HG02623 (cell line): ENCODE data around the gene TRMT2A.

Source experiments
- ATAC-seq: cut with Tn5 transposase; IDR thresholded peaks from one replicate; pipeline ENCODE4 v1.9.1; 2021; ENCODE audit warnings: moderate library complexity; ENCODE audit not compliant: unreplicated experiment

The TRMT2A gene

GRCh38 chr22:20107951-20108756 is 8.9 kb downstream of the TRMT2A start:
- ATAC-seq = no peak

GRCh38 chr22:20107471-20107901 is 9.5 kb downstream of the TRMT2A start:
- ATAC-seq = no peak

GRCh38 chr22:20106849-20107237 is 10.2 kb downstream of the TRMT2A start:
- no peak for ATAC-seq

DNA sequence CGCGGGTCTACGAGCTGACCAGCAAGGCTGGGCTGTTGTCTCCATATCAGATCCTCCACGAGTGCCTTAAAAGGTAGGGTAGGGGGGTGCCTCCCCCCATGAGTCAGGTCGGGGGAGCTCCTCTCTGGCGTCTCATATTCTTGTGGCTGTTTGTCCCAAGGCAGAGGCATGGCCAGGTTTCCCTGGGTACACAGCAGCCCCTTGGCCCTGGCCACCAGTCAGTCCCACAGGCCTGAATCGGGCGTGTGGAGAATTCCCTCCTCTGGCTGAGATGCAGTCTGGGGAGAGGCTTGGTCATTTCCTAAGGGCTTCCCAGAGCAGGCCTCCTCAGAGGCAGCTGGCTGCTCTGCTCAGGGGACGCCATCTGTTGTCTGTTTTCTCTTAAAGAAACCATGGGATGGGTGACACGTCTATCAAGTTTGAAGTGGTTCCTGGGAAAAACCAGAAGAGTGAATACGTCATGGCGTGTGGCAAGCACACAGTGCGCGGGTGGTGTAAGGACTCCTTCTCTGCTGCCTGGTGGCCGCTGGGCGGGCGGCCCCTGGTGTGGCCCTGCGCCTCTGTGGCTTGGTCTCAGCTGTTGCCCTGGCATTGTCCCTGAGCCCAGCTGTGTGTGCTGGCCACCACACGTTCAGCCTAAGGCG is 10.7 kb downstream of the TRMT2A start:
- ATAC-seq = no peak

DNA sequence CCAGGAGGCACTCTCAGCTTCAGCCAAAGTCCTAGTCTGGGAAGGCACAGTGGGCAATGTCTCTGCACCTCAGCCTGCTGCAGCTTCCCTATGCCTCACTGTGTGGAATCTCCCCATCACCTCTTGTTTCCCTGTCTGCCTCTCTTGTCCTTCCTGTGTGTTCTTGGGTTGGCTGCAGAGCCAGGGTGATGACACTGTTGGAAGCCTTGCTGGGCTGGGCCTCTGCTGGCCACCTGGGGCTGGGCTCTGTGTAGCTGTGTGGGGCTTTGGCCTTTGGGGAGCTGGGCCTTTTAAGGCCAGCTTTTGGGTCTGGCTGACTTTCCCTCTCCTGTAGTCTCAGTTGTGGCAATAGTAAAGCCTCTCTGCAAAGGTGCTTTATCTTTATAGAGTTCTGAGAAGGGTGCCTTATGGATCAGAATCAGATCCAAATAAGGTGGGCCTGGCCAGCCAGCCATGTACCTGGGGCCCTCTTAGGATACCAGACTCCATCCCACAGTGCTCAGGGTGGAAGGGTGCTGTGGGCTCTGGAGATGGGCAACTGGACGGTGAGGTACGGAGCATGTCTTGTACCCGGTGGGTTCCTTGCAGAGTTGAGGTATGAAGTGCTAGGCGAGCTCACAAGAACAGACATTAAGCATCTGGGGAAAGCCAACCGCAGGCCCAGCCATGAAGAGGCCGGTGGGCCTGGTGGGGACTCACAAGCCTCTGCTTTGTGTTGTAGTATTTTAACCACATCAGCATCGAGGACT is 11.4 kb downstream of the TRMT2A start:
- ATAC-seq = no peak

DNA sequence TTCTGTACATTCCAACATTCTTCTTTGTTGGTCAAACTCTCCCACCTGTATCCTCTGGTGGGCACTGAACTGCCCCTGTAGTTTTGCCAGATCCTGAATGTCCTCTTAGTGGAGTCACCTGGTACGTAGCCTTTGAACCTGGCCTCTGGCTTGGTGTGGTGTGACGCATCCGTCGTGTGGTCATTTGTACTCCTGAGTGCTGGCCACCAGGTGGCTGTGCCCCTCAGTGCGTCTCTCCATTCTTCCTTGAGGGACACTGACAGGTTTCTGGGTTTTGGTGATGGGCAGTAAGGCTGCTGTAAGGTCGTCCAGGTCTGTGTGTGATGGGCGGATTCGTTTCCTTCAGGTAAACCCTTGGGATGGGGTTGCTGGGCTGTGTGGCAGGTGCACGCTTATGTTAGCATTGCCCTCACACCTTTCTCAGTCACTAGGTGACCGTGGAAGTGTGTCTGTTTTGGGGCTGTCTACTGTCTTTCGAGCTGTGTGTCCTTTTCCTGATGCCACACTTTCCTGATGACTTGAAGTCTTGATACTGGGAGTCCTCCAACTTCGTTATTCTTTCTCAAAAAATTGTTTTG is 14.7 kb downstream of the TRMT2A start:
- no peak for ATAC-seq

DNA sequence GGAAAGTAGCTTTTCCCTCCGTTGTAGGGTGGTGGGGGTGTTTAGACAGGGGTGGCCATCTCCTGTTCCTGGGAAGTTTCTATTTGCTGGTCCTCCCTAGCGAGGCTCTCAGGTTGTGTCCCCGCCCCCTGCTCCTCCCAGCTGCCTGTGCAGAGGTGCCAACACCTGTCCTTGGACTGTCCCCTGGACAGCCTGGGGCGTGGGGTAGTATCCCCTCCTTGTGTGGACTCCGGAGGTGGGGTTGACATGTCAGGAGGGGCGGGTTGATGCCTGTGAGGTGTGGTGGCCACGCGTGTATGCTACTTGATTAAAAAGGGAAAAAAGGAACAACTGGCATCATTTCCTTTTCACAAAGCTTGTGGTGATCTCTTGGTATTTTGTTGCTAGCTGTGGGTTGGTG is 15.4 kb downstream of the TRMT2A start:
- ATAC-seq = no peak

- no peak for ATAC-seq
Observed at GRCh38 chr22:20099099-20099711, 17.8 kb downstream of the TRMT2A start.

DNA sequence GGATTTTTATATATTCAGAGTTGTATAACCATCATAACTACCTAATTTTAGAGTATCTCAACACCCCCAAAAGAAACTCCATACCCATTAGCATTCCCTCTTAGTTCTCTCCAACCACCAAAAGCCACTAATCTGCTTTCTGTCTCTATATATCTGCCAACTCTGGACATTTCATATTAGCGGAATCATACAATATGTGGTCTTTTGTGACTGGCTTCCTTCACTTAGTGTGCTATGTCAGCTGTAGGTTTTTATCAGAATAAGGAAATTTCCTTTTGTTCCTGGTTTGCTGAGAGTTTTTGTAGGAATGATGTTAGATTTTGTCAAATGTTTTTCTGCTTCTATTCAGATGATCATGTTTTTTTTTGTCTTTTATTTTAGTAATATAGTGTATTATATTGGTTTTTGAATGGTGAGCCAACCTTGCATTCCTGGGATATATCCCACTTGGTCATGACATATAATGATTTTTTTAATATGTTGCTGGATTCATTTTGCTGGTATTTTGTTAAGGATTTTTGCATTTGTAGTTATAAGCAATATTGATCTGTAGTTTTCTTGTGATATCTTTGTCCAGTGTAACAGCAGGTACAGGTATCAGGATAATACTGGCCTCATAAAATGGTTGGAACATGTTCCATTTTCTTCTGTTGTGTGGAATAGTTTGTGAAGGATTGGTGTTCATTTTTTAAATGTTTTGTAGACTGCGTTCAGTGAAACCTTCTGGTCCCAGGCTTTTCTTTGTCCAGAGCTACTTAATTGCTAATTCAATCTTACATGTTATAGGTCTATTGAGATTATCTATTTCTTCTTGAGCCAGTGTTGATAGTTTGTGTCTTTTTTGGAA is 20.2 kb downstream of the TRMT2A start:
- ATAC-seq = no peak

GRCh38 chr22:20095521-20095920 is 21.5 kb downstream of the TRMT2A start:
- ATAC-seq = no peak

- no peak for ATAC-seq
Observed at GRCh38 chr22:20094197-20094807, 22.7 kb downstream of the TRMT2A start.

DNA sequence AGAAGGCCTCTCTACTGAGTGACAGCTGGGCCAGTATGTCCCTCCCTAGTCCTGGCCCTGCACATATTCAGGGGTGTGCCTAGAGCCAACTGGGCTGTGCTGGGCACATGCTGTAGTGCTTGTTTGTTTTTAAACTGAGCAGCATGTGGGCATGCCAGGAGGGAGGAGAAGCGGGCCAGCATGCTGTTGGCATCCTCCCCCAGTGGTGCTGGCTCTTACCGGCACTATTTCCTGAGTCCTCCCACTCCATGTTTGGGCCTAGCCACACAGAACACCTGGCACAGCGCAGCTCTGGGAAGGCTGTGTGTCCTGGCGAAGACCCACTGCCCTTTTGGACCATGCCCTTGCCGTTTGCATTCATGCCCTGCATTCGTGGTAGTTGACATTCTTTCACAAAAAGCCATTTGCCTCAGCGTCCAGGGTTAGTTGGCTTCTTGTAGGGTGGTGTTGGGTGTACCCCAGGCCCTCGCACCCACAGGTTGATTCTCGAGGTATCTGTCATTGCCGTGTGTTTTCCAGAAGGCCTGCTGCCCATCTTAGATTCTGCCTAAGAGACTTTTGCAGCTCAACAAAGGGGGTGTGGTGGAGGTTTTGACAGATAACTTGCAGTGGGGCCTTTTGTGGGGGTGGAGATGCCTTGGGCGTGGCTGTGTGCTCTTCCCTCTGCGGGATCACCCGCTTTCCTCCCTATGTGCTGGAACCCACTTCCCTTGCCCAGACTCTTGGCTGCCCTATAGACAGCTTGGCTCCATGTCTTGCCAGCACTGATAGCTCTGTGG is 23.4 kb downstream of the TRMT2A start:
- no peak for ATAC-seq

DNA sequence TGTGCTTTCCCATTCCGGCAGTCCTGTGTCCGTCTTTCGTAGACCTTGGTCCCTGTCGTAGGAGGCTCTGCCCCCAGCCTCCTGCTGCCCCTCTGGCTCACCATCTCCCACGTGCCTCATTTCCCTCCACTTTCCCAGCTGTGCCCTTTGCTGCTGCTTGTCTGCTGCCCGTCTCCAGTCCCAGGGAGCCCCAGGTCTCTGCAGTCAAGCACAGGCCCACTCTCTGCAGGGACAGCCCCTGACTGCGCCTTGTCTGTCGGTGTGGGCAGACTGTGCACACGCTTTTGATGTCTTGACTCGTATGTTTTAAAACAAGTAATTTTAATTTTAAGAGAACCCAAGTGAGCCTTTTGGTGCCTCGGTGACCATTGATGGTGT is 24.6 kb downstream of the TRMT2A start:
- ATAC-seq = no peak

GRCh38 chr22:20091690-20092476 is 25.1 kb downstream of the TRMT2A start:
- no peak for ATAC-seq

DNA sequence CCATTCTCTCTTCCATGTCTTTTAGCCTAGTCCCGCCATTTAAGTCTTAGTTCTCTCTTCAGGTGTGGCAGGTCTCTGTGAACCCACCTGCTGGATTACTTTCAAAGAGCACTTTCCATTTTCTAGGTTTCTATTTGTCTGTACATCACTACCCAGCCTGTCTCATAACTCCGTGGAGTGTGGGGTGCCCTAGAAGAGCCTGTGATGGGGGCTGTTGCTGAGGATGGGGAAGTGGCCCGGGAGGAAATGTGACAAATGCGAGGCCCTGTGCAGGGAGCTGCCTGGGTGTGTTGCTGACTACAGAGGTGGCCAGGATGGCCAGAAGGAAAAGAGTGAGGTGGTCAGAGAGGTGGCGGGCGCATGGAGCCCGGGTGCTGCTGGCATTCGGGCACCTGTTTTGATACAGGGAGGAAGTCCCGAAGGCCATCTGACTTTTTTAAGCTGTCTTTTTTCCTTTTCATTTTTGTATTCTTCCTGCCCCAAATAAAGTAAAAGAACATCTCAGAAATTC is 26.2 kb downstream of the TRMT2A start:
- no peak for ATAC-seq

DNA sequence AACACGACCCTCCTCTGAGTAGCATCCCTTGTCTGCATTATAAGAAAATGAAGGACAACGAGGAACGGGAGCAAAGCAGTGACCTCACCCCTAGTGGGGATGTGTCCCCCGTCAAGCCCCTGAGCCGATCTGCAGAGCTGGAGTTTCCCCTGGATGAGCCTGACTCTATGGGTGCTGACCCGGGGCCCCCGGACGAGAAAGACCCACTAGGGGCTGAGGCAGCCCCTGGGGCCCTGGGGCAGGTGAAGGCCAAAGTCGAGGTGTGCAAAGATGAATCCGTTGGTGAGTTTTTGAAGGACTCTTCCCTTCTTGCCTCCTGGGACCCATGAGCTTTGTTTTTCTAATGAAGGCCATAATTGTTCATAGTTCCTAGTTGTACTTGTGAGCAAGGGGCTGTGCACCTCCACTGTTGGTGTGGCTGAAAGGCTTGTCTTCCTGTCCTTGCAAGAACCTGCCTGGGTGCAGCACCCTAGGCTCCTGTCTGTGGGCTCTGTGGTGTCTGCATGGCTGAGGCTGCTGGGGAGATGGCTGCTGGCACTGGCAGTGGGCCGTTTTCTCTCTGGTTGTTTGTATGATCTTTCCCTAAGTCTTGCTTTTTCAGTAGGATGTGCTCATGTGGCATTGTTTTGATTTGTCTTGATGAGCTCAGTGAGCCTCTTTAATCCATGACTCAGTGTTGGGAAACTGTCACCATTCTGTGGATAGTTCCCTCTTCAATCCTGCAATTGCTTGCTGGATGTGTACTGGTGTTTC is 26.9 kb downstream of the TRMT2A start:
- ATAC-seq = no peak

GRCh38 chr22:20089226-20089976 is 27.6 kb downstream of the TRMT2A start:
- no peak for ATAC-seq
